ENCODE results near the gene KRTAP9-1.
"Not testable (repeated sequence)": the region's sequence is repeated elsewhere in the genome, so short reads cannot be mapped to it uniquely, and the experiment has no call there.

DNA sequence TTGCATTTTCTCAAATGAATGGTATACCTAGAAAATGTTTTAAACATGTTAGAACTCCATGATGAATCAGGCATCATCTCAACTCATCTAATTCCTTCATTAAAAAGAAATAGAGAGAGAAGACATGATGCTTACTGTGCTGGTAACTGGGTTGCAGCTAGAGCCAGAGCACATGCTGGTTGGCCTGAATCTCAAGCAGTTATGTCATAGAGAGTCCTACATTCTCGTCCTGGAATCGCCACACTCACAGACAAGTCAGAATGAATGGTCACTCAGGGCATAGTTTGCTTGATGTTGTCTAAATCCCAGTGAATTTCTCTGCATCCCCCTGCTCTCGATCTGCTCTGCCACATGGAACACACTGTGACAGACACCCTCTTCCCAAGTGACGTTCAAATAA is 47.4 kb downstream of the KRTAP9-1 start:
- TF ChIP-seq, protein P1, sequence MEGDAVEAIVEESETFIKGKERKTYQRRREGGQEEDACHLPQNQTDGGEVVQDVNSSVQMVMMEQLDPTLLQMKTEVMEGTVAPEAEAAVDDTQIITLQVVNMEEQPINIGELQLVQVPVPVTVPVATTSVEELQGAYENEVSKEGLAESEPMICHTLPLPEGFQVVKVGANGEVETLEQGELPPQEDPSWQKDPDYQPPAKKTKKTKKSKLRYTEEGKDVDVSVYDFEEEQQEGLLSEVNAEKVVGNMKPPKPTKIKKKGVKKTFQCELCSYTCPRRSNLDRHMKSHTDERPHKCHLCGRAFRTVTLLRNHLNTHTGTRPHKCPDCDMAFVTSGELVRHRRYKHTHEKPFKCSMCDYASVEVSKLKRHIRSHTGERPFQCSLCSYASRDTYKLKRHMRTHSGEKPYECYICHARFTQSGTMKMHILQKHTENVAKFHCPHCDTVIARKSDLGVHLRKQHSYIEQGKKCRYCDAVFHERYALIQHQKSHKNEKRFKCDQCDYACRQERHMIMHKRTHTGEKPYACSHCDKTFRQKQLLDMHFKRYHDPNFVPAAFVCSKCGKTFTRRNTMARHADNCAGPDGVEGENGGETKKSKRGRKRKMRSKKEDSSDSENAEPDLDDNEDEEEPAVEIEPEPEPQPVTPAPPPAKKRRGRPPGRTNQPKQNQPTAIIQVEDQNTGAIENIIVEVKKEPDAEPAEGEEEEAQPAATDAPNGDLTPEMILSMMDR (conservative IDR thresholded peaks at IDR 0.05; ENCODE audit: low read length): not testable (repeated sequence)
- TF ChIP-seq EZH2phosphoT487 (IDR thresholded peaks at IDR 0.05; ENCODE audit: borderline replicate concordance): not testable (repeated sequence)
